GM23338 (cell line): ENCODE results near the gene TMEM178B.

ENCODE experiments used
- EZH2 ChIP-seq: fragments of 200-600 bp; sonication (generic); IDR thresholded peaks from one replicate; pipeline ENCODE4 v1.8.0; 2017; ENCODE audit warnings: antibody characterized with exemption, mild to moderate bottlenecking, low read depth; ENCODE audit not compliant: unreplicated experiment
- EZH2phosphoT487 ChIP-seq: fragments of 200-600 bp; sonication (generic); IDR thresholded peaks from one replicate; pipeline ENCODE4 v1.8.1; 2018; ENCODE audit warnings: antibody characterized with exemption; ENCODE audit not compliant: unreplicated experiment
- TF ChIP-seq, protein P1 (sequence below), 2 experiments: fragments of 200-600 bp in 1 of 2; sonication (generic) in 1 of 2; conservative IDR thresholded peaks; 2 replicates each; pipeline versions ENCODE4 v1.5.1 to v1.6.1; 2016 to 2017; ENCODE audit warnings: antibody characterized with exemption in 2 of 2, low read depth in 2 of 2, mild to moderate bottlenecking in 2 of 2, moderate library complexity in 1 of 2
- TF ChIP-seq, protein P2 (sequence below): IDR thresholded peaks from one replicate; pipeline ENCODE4 v1.6.1; 2018; ENCODE audit warnings: antibody characterized with exemption; ENCODE audit not compliant: unreplicated experiment

DNA sequence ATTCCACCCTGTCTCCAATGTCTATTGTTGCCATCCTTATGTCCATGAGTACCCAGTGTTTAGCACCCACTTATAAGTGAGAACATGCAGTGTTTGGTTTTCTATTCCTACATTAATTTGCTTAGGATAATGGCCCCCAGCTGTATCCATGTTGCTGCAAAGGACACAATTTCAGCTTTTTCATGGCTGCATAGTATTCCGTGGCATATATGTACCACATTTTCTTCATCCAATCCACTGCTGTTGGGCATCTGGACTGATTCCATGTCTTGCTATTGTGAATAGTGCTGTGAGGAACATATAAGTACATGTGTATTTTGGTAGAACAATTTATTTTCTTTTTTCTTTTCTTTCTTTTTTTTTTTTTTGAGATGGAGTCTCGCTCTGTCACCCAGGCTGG is 68.2 kb downstream of the TMEM178B start:
- TF ChIP-seq, protein P1, sequence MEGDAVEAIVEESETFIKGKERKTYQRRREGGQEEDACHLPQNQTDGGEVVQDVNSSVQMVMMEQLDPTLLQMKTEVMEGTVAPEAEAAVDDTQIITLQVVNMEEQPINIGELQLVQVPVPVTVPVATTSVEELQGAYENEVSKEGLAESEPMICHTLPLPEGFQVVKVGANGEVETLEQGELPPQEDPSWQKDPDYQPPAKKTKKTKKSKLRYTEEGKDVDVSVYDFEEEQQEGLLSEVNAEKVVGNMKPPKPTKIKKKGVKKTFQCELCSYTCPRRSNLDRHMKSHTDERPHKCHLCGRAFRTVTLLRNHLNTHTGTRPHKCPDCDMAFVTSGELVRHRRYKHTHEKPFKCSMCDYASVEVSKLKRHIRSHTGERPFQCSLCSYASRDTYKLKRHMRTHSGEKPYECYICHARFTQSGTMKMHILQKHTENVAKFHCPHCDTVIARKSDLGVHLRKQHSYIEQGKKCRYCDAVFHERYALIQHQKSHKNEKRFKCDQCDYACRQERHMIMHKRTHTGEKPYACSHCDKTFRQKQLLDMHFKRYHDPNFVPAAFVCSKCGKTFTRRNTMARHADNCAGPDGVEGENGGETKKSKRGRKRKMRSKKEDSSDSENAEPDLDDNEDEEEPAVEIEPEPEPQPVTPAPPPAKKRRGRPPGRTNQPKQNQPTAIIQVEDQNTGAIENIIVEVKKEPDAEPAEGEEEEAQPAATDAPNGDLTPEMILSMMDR (conservative IDR thresholded peaks at IDR 0.05; ENCODE audit: low read depth in 2 of 2), result no peak
- TF ChIP-seq EZH2phosphoT487 (no peak), EZH2 (no peak)
- TF ChIP-seq, protein P2, sequence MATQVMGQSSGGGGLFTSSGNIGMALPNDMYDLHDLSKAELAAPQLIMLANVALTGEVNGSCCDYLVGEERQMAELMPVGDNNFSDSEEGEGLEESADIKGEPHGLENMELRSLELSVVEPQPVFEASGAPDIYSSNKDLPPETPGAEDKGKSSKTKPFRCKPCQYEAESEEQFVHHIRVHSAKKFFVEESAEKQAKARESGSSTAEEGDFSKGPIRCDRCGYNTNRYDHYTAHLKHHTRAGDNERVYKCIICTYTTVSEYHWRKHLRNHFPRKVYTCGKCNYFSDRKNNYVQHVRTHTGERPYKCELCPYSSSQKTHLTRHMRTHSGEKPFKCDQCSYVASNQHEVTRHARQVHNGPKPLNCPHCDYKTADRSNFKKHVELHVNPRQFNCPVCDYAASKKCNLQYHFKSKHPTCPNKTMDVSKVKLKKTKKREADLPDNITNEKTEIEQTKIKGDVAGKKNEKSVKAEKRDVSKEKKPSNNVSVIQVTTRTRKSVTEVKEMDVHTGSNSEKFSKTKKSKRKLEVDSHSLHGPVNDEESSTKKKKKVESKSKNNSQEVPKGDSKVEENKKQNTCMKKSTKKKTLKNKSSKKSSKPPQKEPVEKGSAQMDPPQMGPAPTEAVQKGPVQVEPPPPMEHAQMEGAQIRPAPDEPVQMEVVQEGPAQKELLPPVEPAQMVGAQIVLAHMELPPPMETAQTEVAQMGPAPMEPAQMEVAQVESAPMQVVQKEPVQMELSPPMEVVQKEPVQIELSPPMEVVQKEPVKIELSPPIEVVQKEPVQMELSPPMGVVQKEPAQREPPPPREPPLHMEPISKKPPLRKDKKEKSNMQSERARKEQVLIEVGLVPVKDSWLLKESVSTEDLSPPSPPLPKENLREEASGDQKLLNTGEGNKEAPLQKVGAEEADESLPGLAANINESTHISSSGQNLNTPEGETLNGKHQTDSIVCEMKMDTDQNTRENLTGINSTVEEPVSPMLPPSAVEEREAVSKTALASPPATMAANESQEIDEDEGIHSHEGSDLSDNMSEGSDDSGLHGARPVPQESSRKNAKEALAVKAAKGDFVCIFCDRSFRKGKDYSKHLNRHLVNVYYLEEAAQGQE, result no peak
